ENCODE measurements around the gene SUPT6H.

DNA sequence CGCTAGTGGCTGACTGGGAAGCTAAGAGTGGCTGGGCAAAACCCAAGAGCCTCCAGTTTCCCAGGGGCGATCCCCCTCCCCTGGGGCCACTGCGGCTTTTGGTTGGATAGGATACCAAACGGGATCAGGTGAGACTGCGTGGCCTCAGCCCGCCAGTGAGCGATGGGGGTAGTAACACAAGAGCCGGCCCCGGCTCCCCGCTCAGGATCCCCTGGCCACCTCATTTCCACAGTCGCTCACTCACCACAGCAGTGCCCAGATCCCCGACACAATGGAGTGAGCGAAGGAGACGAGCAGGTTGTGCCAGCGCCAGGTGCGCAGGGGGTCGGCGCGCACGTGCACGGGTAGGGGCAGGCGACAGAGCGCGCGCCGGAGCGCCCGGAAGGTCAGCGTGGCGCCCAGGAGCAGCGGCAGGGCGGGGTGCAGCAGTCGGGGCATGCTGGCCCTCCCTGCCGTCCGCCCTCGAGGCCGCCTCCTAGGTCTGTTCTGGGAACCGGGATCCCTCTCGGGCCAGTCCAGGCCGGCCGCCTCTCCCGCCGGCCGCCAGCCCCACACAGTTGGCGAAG lies 63.7 kb downstream of the SUPT6H start:
- no peak for TF ChIP-seq EZH2phosphoT487 (IDR thresholded peaks at IDR 0.05)
- TF ChIP-seq, protein P1, sequence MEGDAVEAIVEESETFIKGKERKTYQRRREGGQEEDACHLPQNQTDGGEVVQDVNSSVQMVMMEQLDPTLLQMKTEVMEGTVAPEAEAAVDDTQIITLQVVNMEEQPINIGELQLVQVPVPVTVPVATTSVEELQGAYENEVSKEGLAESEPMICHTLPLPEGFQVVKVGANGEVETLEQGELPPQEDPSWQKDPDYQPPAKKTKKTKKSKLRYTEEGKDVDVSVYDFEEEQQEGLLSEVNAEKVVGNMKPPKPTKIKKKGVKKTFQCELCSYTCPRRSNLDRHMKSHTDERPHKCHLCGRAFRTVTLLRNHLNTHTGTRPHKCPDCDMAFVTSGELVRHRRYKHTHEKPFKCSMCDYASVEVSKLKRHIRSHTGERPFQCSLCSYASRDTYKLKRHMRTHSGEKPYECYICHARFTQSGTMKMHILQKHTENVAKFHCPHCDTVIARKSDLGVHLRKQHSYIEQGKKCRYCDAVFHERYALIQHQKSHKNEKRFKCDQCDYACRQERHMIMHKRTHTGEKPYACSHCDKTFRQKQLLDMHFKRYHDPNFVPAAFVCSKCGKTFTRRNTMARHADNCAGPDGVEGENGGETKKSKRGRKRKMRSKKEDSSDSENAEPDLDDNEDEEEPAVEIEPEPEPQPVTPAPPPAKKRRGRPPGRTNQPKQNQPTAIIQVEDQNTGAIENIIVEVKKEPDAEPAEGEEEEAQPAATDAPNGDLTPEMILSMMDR (IDR thresholded peaks at IDR 0.05): no peak
- no peak for TF ChIP-seq EZH2 (IDR thresholded peaks at IDR 0.05)

Data from neural progenitor cell (in vitro differentiated cells).